ENCODE measurements around the gene HES5.

DNA sequence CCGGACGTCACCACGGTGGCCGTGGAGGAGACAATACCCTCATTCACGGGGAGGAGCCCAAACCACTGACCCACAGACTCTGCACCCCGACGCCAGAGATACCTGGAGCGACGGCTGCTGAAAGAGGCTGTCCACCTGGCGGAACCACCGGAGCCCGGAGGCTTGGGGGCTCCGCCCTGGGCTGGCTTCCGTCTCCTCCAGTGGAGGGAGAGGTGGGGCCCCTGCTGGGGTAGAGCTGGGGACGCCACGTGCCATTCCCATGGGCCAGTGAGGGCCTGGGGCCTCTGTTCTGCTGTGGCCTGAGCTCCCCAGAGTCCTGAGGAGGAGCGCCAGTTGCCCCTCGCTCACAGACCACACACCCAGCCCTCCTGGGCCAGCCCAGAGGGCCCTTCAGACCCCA is 33.1 kb upstream of the HES5 start:
- TF ChIP-seq CTCF (optimal IDR thresholded peaks at IDR 0.05 in 1 of 3, IDR thresholded peaks at IDR 0.05 in 1 of 3, conservative IDR thresholded peaks at IDR 0.05 in 1 of 3; ENCODE audit: extremely low read depth in 1 of 3, insufficient read depth in 2 of 3, low read length in 3 of 3): no peak
- no peak for TF ChIP-seq EZH2 (IDR thresholded peaks at IDR 0.05; ENCODE audit: low read length)

Measured in keratinocyte (primary cell).